Gastroesophageal sphincter (tissue), 4 donors: ENCODE results near the gene KCTD17. TPM values are rescaled to one million over a fixed set of nuclear protein-coding genes. Genes with fewer than 3 reads are reported as not detected.

ENCODE experiments used
- ATAC-seq: fragments of 150-250 bp; one replicate; pipeline ENCODE4 v1.9.1; 2016; ENCODE audit warnings: mild to moderate bottlenecking, moderate library complexity
- H3K27ac ChIP-seq, 4 donors: fragments of 200-600 bp; sonication (generic) in 3 of 4; 1 replicate in 3 of 4; 2 replicates in 1 of 4; pipeline ENCODE4 v1.5.1; 2016 to 2019
- H3K27me3 ChIP-seq: fragments of 200-600 bp; sonication (generic); one replicate; pipeline ENCODE4 v1.5.1; 2019
- H3K36me3 ChIP-seq, 2 donors: fragments of 200-600 bp; sonication (generic); one replicate each; pipeline ENCODE4 v1.5.1; 2019; ENCODE audit warnings: control low read depth in 1 of 2
- H3K4me1 ChIP-seq, 3 donors: fragments of 200-600 bp; sonication (generic); 1 replicate in 2 of 3; 2 replicates in 1 of 3; pipeline ENCODE4 v1.5.1; 2016 to 2019; ENCODE audit warnings: control low read depth in 2 of 3
- H3K4me3 ChIP-seq, 2 donors: fragments of 200-600 bp; sonication (generic); one replicate each; pipeline ENCODE4 v1.5.1; 2019; ENCODE audit warnings: mild to moderate bottlenecking in 1 of 2, moderate library complexity in 1 of 2
- H3K9me3 ChIP-seq, 3 donors: fragments of 200-600 bp; sonication (generic); one replicate each; pipeline ENCODE4 v1.5.1; 2017 to 2019; ENCODE audit warnings: control low read depth in 2 of 3
- EP300 ChIP-seq: sonication (generic); formaldehyde crosslinking; IDR thresholded peaks from one replicate; pipeline ENCODE4 v1.6.1; 2017; ENCODE audit warnings: antibody characterized with exemption, mild to moderate bottlenecking
- POLR2A ChIP-seq, 2 donors: fragments of 450-650 bp; IDR thresholded peaks; one replicate each; pipeline ENCODE4 v1.6.1; 2017; ENCODE audit warnings: antibody characterized with exemption in 2 of 2, mild to moderate bottlenecking in 2 of 2, moderate library complexity in 1 of 2
- POLR2AphosphoS5 ChIP-seq: sonication (generic); formaldehyde crosslinking; IDR thresholded peaks from one replicate; pipeline ENCODE4 v1.6.1; 2017; ENCODE audit warnings: antibody characterized with exemption
- WGBS, 2 donors: methylation state at CpG; one replicate each; pipeline ENCODE4 v1.1.5; 2018; ENCODE audit warnings: low coverage in 1 of 2; 5-methylcytosine and 5-hydroxymethylcytosine counted together
- total RNA-seq, 4 donors: library from RNA; depleted of rRNA; stranded (reverse); fragments of >200 nt; gene quantifications; one replicate each; pipeline ENCODE4 v1.1.0, GENCODE V29; 2016
- TF ChIP-seq, protein P1 (sequence below), 4 experiments: fragments of 200-600 bp in 2 of 4; fragments of 450-650 bp in 2 of 4; sonication (generic) in 1 of 4; IDR thresholded peaks; one replicate each; pipeline ENCODE4 v1.5.1; 2017 to 2019; ENCODE audit warnings: antibody characterized with exemption in 4 of 4, mild to moderate bottlenecking in 2 of 4, moderate library complexity in 2 of 4

The KCTD17 gene
- total RNA-seq, 4 donors from 2014 or later = 23.3 to 33.2 (median 29.3) TPM

DNA sequence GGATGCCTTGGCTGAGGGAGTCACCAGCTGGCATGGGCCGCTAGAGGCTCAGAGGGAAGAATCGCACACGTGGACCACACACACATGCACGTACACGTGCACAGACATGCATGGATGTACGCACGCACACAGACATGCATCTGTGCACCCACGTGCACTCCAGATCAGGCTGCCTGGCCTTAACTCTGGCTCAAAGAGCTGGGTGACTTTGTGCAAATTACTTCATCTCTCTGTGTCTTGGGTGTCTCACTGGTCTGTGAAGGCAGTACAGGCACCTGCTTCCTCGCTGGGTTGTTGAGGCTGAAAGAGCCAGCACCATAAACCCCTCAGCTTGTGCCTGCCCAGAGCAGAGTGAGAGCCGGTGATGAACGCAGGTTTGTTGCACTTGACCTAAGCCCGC is 29.3 kb downstream of the KCTD17 start:
- 81% methylated on average over 4 of the region's 12 CpGs; no CpG with 5 or more reads in 1 of the 2 donors for WGBS, 2 donors
- Histone ChIP-seq H3K36me3 (no peaks in the 10 kb centered on the region), H3K4me3 (no peak overlapping the region), H3K27me3 (peaks cover 63% of the 10 kb centered on the region), H3K27ac (no peak overlapping the region), H3K9me3 (no peaks in the 10 kb centered on the region), H3K4me1 (no peaks in the 10 kb centered on the region)
- TF ChIP-seq, protein P1, sequence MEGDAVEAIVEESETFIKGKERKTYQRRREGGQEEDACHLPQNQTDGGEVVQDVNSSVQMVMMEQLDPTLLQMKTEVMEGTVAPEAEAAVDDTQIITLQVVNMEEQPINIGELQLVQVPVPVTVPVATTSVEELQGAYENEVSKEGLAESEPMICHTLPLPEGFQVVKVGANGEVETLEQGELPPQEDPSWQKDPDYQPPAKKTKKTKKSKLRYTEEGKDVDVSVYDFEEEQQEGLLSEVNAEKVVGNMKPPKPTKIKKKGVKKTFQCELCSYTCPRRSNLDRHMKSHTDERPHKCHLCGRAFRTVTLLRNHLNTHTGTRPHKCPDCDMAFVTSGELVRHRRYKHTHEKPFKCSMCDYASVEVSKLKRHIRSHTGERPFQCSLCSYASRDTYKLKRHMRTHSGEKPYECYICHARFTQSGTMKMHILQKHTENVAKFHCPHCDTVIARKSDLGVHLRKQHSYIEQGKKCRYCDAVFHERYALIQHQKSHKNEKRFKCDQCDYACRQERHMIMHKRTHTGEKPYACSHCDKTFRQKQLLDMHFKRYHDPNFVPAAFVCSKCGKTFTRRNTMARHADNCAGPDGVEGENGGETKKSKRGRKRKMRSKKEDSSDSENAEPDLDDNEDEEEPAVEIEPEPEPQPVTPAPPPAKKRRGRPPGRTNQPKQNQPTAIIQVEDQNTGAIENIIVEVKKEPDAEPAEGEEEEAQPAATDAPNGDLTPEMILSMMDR (IDR thresholded peaks at IDR 0.05) = no peak
- TF ChIP-seq POLR2AphosphoS5 (no peak), POLR2A (IDR thresholded peaks at IDR 0.05) (no peak), EP300 (no peak)
- no peak for ATAC-seq

DNA sequence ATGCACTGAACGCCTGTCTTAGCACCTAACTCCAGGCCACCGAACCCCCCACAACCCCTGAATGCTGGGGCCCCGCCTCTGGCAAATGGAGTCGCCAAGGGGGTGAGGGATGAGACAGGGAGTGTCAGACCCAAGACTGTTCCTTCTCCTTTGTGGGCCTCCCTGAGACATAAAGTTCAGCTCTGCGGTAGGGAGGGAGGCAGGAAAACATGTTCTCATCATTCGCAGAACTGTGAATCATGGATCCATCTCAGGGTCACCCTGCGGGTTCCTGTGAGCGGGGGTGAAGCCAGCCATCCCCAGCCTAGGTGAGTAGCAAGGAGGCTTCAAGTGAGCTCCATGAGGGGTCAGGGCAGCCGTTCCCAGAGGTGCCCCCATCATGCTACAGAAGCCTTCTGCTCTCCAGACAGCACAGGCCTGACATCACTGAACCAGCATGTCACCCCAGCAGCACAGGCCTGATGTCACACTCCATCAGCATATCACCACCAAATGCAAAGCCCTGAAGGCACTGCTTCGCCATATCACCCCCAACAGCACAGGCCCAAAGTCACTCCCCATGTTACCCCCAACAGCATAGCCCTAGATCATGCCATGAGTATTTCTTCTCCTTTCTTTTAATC is 30.8 kb downstream of the KCTD17 start:
- no peaks in the 10 kb centered on the region for H3K4me1 ChIP-seq
- H3K27ac ChIP-seq = no peak overlapping the region
- peaks cover 71% of the 10 kb centered on the region for H3K27me3 ChIP-seq
- WGBS, 2 donors = 77 to 100% methylated on average over 1 to 3 of the region's 10 CpGs
- H3K36me3 ChIP-seq = no peaks in the 10 kb centered on the region
- H3K9me3 ChIP-seq = no peaks in the 10 kb centered on the region
- no peak overlapping the region for H3K4me3 ChIP-seq
- TF ChIP-seq EP300 (no peak), POLR2AphosphoS5 (no peak), POLR2A (IDR thresholded peaks at IDR 0.05) (no peak)
- TF ChIP-seq, protein P1 (IDR thresholded peaks at IDR 0.05) = no peak
- ATAC-seq = no peak

DNA sequence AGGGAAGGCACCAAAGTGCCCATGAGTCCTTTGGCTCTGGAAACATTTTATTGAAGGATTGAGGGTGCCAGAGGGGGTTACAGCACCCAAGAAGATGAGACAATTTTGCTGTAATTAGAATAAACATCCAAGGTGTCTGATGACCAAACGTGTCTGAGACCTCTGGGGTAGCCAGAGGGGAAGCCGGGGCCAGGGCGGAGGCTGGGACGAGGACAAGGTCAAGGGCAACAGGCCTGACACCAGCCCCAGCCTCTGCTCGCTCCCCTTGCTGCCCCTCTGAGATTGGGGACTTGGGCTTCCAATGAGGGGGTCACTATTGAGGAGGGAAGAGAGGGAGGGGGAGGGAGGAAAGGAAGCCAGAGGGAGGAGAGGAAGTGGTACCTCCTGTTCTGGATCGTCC is 32.4 kb downstream of the KCTD17 start:
- TF ChIP-seq POLR2AphosphoS5 (no peak), POLR2A (IDR thresholded peaks at IDR 0.05) (no peak), EP300 (no peak)
- TF ChIP-seq, protein P1 (IDR thresholded peaks at IDR 0.05) = no peak

DNA sequence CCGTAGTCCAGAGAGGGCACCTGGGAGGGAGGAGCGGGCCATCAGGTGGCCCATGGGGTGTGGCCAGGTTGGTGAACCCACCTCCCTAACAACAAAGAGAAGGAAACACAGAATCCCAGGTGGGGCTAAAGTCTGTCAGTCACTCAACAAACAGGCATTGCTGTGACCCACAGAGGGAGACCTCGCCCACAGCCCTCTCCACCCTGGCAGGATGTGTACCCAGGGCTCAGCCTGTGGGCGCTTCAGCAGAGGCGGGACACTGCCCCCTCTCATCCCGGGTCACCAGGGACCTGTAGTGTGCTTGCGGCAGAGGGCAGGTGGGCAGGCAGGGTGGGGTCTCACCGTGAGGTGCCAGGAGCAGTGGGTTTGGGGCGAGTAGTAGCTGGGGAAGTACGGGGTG is 32.8 kb downstream of the KCTD17 start:
- 78 to 84% methylated on average over 3 to 6 of the region's 10 CpGs for WGBS, 2 donors
- Histone ChIP-seq H3K9me3 (no peaks in the 10 kb centered on the region), H3K36me3 (no peaks in the 10 kb centered on the region), H3K4me1 (no peaks in the 10 kb centered on the region), H3K27me3 (peaks cover 77% of the 10 kb centered on the region), H3K27ac (no peak overlapping the region), H3K4me3 (no peak overlapping the region)
- no peak for ATAC-seq
- TF ChIP-seq POLR2A (IDR thresholded peaks at IDR 0.05) (no peak), POLR2AphosphoS5 (no peak), EP300 (no peak)
- TF ChIP-seq, protein P1 (IDR thresholded peaks at IDR 0.05) = no peak

More for the DNA sequence above, 32.4 kb downstream of the KCTD17 start:
- Histone ChIP-seq H3K27ac (no peak overlapping the region), H3K27me3 (peaks cover 77% of the 10 kb centered on the region), H3K4me1 (no peaks in the 10 kb centered on the region), H3K9me3 (no peaks in the 10 kb centered on the region), H3K4me3 (no peak overlapping the region), H3K36me3 (no peaks in the 10 kb centered on the region)
- ATAC-seq = no peak
- WGBS, 2 donors = 61 to 76% methylated on average over 2 to 5 of the region's 6 CpGs

DNA sequence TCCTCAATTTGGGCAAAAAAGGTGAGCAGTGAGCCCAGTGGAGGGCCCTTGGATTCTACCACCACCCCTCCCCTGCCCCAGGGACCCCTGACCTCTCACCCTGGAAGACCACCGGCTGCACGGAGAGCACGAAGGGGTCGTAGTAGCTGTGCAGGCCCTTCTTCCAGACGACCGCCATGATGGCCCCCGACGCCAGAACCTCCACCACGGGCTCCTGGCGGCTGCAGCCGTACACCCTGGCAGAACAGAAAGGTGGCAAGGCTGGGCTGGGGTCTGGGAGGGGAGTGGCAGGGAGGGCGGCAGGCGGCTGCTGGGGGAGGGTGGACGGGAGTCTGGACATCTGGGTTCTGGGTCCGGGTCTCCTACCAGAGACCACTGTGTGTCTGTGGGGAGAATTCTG is 34.6 kb downstream of the KCTD17 start:
- no peak for ATAC-seq
- H3K9me3 ChIP-seq = no peaks in the 10 kb centered on the region
- H3K36me3 ChIP-seq = no peaks in the 10 kb centered on the region
- no peak overlapping the region for H3K27ac ChIP-seq
- H3K27me3 ChIP-seq = peaks cover 77% of the 10 kb centered on the region
- TF ChIP-seq, protein P1 (IDR thresholded peaks at IDR 0.05) = no peak
- no peak for TF ChIP-seq EP300
- no peak for TF ChIP-seq POLR2A (IDR thresholded peaks at IDR 0.05)
- no peak for TF ChIP-seq POLR2AphosphoS5
- no peaks in the 10 kb centered on the region for H3K4me1 ChIP-seq
- WGBS, 2 donors = 67% methylated on average over 3 of the region's 15 CpGs; no CpG with 5 or more reads in 1 of the 2 donors
- no peak overlapping the region for H3K4me3 ChIP-seq
